OCI-LY7 (cell line): ENCODE results near the gene LIFR.

Experiments used
- CTCF ChIP-seq: fragments of 200-600 bp; sonication (generic); conservative IDR thresholded peaks from 2 replicates; pipeline ENCODE4 v1.5.1; 2014; ENCODE audit warnings: mild to moderate bottlenecking, antibody characterized with exemption, low read length, moderate library complexity, mixed read lengths
- EZH2phosphoT487 ChIP-seq: fragments of 200-600 bp; sonication (generic); IDR thresholded peaks from 2 replicates; pipeline ENCODE4 v1.6.1; 2018; ENCODE audit warnings: low read depth, borderline replicate concordance, mild to moderate bottlenecking, mixed run types, antibody characterized with exemption, low read length, moderate library complexity, mixed read lengths

- no peak for TF ChIP-seq CTCF
- no peak for TF ChIP-seq EZH2phosphoT487
Observed at GRCh38 chr5:38456657-38457399, 99.6 kb downstream of the LIFR start.
